ENCODE results near the gene CTIF.

The CTIF gene

DNA sequence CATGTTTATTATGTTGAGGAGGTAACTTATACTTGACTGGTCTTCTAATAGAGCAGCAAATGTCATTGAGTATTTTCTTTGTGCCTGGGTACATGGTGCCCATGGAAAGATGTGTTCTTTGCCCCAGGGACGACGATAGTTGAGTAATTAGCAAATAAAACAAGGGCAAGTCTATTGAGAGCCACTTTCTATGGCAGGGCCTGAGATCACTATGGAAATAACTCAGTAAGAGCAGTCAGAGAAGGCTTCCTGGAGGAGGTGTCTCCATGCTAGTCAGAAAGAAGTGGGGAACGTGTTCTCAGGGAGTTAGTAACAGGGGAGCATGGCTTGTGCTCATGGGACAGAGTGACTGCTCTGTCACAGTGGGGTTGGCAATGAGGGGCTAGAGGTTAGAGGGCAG lies 28.6 kb downstream of the CTIF start:
- TF ChIP-seq, protein P1, sequence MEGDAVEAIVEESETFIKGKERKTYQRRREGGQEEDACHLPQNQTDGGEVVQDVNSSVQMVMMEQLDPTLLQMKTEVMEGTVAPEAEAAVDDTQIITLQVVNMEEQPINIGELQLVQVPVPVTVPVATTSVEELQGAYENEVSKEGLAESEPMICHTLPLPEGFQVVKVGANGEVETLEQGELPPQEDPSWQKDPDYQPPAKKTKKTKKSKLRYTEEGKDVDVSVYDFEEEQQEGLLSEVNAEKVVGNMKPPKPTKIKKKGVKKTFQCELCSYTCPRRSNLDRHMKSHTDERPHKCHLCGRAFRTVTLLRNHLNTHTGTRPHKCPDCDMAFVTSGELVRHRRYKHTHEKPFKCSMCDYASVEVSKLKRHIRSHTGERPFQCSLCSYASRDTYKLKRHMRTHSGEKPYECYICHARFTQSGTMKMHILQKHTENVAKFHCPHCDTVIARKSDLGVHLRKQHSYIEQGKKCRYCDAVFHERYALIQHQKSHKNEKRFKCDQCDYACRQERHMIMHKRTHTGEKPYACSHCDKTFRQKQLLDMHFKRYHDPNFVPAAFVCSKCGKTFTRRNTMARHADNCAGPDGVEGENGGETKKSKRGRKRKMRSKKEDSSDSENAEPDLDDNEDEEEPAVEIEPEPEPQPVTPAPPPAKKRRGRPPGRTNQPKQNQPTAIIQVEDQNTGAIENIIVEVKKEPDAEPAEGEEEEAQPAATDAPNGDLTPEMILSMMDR (IDR thresholded peaks at IDR 0.05): no peak

DNA sequence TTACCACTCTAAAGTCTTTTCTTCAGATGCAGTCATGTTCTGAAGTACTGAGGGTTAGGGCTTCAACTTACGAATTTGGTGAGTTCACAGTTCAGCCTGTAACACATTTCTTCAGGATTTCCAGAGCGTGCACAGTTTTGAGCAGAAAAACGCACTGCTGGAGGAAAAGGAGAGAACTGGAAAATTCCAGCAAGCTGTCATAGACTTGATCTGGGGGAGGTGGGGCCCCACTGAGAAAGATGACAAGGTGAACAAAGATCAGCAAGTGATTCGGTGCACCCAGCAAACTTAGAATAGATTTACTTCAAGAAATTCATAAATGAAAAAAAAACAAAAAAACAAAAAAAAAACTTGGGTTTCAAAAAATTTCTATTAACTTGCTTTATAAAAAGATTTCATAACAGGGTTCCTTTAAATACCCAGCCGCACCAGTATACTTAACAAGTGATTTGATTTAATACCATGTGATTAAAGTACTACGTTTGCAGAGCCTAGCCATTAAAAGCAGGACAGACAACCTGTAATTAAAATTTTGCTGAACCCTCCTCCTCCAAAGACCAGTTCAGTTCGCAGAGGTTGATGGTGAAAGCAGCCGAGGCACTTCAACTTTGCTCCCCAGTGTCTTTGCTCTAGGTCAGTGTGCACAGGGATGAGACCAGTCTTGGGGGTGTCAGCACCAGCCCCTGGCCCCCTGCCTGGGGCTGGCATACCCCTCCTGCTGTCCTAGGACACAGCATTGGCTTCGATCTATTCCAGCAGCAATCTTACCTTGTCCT lies 30.5 kb downstream of the CTIF start:
- TF ChIP-seq, protein P1 (IDR thresholded peaks at IDR 0.05): no peak

DNA sequence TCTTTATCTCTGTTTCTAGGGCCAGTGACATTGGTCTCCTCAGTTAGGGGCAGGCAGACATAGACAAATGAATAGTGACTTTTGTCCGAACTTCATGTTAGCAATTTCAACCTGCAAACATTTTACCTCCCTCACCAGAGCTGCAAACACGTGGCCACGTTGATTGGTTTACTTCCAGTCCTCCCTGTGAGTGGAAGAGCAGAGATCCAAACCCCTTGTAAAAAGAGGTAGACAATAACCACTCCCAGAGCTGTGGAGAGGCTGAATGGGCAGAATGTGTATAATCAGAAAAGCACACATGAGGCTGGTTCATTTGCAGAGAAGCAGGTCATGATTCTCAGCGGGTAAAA lies 31.1 kb downstream of the CTIF start:
- TF ChIP-seq, protein P1 (IDR thresholded peaks at IDR 0.05): no peak

DNA sequence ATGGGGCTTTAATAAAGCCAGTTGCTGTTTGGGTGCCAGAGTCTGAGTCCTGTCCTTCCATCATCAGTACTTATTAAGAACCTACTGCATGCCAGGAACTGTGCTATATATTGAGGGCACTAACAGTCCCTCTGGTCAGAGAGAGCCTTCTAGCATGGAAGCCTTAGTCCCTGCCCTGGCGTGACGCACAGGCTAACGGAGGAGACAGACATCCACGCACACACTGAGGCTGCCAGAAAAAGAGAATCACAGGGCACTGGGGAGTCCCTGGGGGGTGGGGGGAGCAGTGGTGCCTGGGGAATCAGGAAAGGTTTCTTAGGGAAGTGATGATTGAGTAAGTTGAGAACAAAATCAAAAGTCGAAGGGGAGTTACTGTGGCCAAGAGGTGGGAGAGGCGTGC lies 31.5 kb downstream of the CTIF start:
- TF ChIP-seq, protein P1 (IDR thresholded peaks at IDR 0.05): no peak

DNA sequence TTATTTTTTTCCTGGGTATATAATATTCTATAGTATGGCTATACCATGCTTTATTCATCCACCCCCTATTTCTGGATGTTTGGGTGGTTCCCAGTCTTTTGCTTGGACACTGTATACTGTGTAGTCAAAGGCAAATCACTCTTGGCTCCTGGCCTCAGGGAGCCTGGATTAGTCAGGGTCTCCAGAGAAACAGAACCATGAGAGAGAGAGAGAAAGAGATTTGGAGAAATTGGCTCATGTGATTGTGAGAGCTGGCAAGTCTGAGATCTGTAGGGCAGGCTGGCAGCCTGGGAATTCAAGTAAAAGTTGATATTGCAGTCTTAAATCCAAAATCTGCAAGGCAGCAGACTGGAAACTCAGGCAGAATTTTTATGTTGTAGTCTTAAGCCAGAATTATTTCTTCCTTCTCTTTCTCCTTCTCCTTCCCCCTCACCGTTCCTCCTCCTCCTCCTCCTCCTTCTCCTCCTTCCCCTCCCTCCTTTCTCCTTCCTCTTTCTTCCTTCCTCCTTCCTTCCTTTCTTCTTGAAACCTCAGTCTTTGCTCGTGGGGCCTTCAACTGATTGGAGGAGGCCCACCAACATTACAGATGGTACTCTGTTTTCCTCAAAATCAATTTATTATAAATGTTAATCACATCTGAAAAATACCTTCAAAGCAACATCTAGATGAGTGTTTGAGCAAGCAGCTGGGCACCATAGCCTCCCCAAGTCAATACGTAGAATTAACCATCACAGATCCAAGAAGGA lies 33.0 kb downstream of the CTIF start:
- TF ChIP-seq, protein P1 (IDR thresholded peaks at IDR 0.05): no peak

DNA sequence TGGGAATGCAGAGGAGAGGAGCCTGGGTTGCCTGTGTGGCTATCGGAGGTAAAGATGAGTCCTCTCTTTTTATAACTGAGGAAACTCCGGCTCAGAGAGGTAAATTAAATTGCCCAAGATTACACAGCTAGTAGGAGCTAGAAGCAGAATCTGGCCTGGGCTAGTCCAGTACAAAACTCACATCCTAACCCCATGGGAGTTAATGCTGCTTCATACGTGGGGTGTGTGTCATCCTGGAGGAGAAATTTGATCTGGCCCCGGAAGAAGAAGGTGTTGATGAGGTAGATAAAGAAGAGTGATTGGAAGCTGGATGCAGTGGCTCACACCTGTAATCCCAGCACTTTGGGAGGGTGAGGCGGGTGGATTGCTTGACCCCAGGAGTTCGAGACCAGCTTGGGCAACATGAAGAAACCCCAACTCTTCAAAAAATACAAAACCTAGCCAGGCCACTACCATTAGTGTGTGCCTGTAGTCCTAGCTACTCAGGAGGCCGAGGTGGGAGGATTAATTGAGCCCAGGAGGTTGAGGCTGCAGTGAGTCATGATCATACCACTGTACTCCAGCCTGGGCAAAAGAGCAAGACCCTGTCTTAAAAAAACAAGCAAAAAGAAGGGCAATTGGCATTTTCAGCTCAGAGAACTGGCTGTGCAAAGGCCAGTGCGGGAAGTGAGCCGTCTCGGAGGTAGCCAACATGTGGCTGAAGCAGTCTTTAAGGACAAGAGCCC lies 33.7 kb downstream of the CTIF start:
- TF ChIP-seq, protein P1 (IDR thresholded peaks at IDR 0.05): no peak

DNA sequence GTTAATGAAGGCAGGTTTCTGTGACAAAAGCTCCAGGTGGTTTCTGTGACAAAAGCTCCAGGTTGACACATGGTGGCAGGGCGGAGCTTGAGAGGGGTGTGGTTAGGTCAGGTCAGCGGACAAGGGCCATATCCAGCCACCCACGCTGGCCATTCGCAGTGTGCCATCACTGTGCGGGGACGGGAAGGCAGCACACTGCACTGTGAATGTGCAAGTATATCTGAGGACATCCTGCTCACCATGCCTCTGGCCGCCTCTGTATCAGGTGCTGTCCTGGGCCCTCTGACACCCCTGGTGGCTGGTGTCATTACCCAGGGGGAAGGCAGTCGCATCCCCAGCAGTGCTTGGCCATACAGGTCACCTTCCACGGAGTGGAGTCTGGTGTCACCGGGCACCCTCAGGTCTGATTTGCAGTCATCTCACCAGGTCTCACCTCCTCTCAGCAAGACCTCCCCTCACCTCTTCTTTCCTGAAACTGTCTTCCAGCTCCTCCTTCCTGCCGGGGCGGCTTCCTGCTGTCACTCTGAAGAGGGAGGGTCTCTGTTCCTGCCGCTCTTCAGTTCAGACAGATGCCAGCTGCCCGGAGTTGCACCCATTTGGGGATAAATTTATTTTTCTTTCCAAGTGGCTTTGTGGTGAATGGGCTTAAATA lies 34.9 kb downstream of the CTIF start:
- TF ChIP-seq, protein P1 (IDR thresholded peaks at IDR 0.05): no peak

All from LNCAP (cell line).